HG03354 (cell line): ENCODE data around the gene ZFP62.

Experiments used
- ATAC-seq: cut with Tn5 transposase; IDR thresholded peaks from one replicate; pipeline ENCODE4 v1.9.1; 2021; ENCODE audit warnings: mild to moderate bottlenecking; ENCODE audit not compliant: unreplicated experiment, poor library complexity, severe bottlenecking

Gene ZFP62

DNA sequence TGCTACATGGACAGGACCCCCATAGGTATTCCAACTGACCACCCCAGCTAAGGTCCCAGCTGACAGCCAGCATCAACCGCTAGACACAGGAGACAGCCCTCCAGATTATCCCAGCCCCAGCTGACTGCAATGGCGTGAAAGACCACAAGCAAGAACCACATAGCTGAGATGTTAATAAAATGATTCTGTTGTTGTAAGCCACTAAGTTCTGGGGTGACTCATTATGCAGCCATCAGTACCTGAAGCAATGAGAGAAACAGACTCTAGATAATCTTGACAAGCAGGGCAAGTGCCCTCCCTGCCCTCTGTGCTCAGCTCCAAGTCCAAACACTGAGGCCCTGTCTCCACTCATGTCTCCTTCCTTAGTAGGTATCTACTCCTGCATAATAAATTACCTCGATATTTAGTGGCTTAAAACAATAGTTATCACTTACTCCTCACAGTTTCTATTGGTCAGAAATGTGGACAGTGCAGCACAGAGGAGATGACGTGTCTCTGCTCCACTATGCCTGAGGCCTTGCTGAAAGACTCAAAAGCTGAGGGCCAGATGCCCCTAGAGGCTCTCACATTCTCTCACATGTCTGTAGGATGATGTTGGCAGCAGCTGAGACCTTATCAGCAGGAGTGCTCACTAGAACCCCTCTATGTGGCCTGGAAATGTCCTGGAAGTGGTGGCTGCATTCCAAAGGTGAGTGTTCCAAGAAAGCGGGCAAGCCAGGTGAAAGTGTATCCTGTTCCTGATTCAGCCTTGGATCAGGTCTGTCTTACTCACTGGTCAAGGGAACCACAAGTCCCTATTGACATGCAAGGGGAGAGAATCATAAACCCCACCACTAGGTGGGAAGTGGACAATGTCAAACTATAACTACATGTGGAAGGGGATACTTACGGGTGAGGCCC is 60.9 kb downstream of the ZFP62 start:
- ATAC-seq: no peak

DNA sequence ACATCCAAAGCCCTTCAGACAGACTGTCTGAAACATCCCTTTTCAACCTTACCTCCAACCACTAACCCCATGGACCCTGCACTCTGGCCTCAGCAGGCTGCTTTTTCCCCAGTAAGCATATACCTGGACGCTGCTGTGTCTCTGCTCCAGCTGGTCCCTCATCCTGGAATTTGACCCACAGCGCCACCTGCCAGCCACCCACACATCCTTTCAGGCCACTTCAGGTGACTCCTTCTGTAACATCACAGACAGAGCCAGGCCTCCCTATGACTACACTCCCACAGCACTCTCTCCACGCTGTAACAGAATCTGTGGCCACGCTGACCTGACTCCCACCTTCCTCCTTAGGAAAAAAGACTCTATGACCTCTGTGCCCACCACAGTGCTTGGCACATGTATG is 61.9 kb downstream of the ZFP62 start:
- ATAC-seq: no peak

DNA sequence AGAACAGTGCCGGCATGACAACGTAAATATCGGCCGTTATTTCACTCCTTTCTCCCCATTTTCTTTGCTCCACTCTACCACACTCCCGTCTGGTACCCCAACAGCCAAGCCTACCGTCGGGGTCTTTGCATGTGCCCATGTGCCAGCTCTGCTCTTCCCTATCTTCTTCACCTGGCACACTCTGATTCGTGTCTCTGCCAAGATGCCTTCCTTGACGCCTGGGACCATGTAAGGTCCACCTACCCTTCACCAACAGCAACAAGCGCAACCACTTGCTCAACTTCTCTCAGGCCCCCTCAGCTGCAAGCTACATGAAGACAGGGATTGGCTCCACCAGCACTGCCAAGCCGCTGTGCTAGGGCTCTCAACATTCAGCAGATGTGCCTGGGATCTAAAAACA is 62.9 kb downstream of the ZFP62 start:
- ATAC-seq: no peak
